Kidney (tissue), 14 donors: Measurements from ENCODE around the gene PCBP2. TPM values are rescaled to one million over a fixed set of nuclear protein-coding genes. Genes with fewer than 3 reads are reported as not detected.
A peak's percentile ranks its signal among the peaks of the same experiment; 100 is the strongest.

Source experiments
- DNase-seq, 5 donors: peaks; one replicate each; pipeline ENCODE4 v3.0.0-alpha.2; 2013 to 2020
- FAIRE-seq: peaks from 2 replicates; lab custom pipeline; 2012; peaks lifted over from hg19 to GRCh38; lab: Jason Lieb, UNC
- H3K27ac ChIP-seq, 2 donors: one replicate each; pipeline ENCODE4 v1.7.0; 2013; ENCODE audit warnings: low read depth in 2 of 2, low read length in 2 of 2, inconsistent platforms in 1 of 2
- H3K27me3 ChIP-seq: one replicate; pipeline ENCODE4 v1.7.1; 2013; ENCODE audit warnings: low read length, inconsistent platforms; ENCODE audit not compliant: control insufficient read depth, insufficient read depth
- H3K36me3 ChIP-seq, 3 donors: one replicate each; pipeline versions ENCODE4 v1.7.0 to v1.7.1; 2013; ENCODE audit warnings: low read length in 3 of 3, control low read depth in 1 of 3, inconsistent platforms in 1 of 3; ENCODE audit not compliant: insufficient read depth in 3 of 3, control insufficient read depth in 2 of 3
- H3K4me1 ChIP-seq, 3 donors: one replicate each; pipeline versions ENCODE4 v1.7.0 to v1.7.1; 2013; ENCODE audit warnings: low read length in 3 of 3, inconsistent platforms in 1 of 3, low read depth in 1 of 3; ENCODE audit not compliant: control insufficient read depth in 2 of 3, insufficient read depth in 2 of 3
- H3K4me3 ChIP-seq, 3 donors: one replicate each; pipeline versions ENCODE4 v1.7.0 to v1.8.1; 2013; ENCODE audit warnings: low read length in 3 of 3, control low read depth in 1 of 3, inconsistent platforms in 1 of 3
- H3K9ac ChIP-seq, 3 donors: one replicate each; pipeline versions ENCODE4 v1.7.0 to v1.7.1; 2013; ENCODE audit warnings: low read length in 3 of 3, control low read depth in 1 of 3, inconsistent platforms in 1 of 3
- H3K9me3 ChIP-seq, 3 donors: one replicate each; pipeline versions ENCODE4 v1.7.0 to v1.7.1; 2013; ENCODE audit warnings: low read length in 3 of 3, control low read depth in 1 of 3, inconsistent platforms in 1 of 3; ENCODE audit not compliant: control insufficient read depth in 2 of 3, insufficient read depth in 1 of 3
- CTCF ChIP-seq: IDR thresholded peaks from 3 replicates; pipeline ENCODE4 v1.5.1; 2012; ENCODE audit warnings: mild to moderate bottlenecking, moderate library complexity, borderline replicate concordance; ENCODE audit not compliant: insufficient read depth; ENCODE audit errors: extremely low read depth
- intact Hi-C: fragments of 100-400 bp; cut with DNase I; formaldehyde crosslinking; loops from one replicate; pipeline ENCODE4 v1.11.1; 2022
- polyA plus RNA-seq: library from polyadenylated mRNA; stranded (reverse); fragments of 350-450 nt; fragmentation: Illumina TruSeq; extraction: RNeasy Lipid Tissue Mini Kit (QIAGEN cat#74804); gene quantifications from one replicate; pipeline ENCODE4 v1.2.3, GENCODE V29; 2014; ENCODE audit warnings: low read depth, low replicate concordance; ENCODE audit not compliant: insufficient read depth
- total RNA-seq: library from RNA; stranded (reverse); fragmentation: NEBNext Ultra II Directional; extraction: Animal tissue kit (Norgen Biotek cat#: 25700); gene quantifications from one replicate; pipeline ENCODE4 v1.2.1, GENCODE V29; 2021
- donor health status: control.
- donor health status: control.
- donor health status: control.
- donor health status: control.
- donor health status: control.
- donor health status: DM: yes; HTN: yes; CAD: no.
- donor health status: Normal renal cell carcinoma (clear cell type).

Gene PCBP2
- total and polyA plus RNA-seq, 2 donors from 2014 or later, result 597 to 732 TPM

- H3K9ac ChIP-seq, result no peak overlapping the region
- no peak overlapping the region for H3K27ac ChIP-seq
Measured at GRCh38 chr12:53486736-53487487, 35.0 kb downstream of the PCBP2 start.

GRCh38 chr12:53489242-53489864, 37.5 kb downstream of the PCBP2 start:
- peaks cover 3 to 14% (median 8%) of the 10 kb centered on the region in 3 donors for H3K4me1 ChIP-seq
- H3K36me3 ChIP-seq, result peaks cover 6 to 15% (median 14%) of the 10 kb centered on the region in 3 donors
- H3K27me3 ChIP-seq, result no peaks in the 10 kb centered on the region
- H3K27ac ChIP-seq, result peak overlapping the region in 1 of 2 donors; percentile 40
- DNase-seq (peak in 4 of 5 donors; percentile 58 to 87 (median 71)), FAIRE-seq (no peak)
- no peak overlapping the region for H3K4me3 ChIP-seq
- no peak overlapping the region for H3K9ac ChIP-seq
- TF ChIP-seq CTCF, result no peak
- intact Hi-C loops, result no loop called here
- H3K9me3 ChIP-seq, result no peaks in the 10 kb centered on the region

More at GRCh38 chr12:53486736-53487487, 35.0 kb downstream of the PCBP2 start:
- TF ChIP-seq CTCF, result no peak
- Histone ChIP-seq H3K9me3 (no peaks in the 10 kb centered on the region), H3K4me3 (no peak overlapping the region), H3K4me1 (peaks cover under 1 to 3% (median 3%) of the 10 kb centered on the region in 3 donors), H3K27me3 (no peaks in the 10 kb centered on the region), H3K36me3 (peaks cover 9 to 22% (median 17%) of the 10 kb centered on the region in 3 donors)
- DNase-seq, result peak in 1 of 5 donors; percentile 63
- intact Hi-C loops, result no loop called here
- no peak for FAIRE-seq

GRCh38 chr12:53492188-53492587, 40.3 kb downstream of the PCBP2 start:
- H3K4me3 ChIP-seq, result peak overlapping the region; percentile 49 to 76 (median 51)
- H3K27ac ChIP-seq, result peak overlapping the region; percentile 80 to 91
- H3K36me3 ChIP-seq, result no peaks in the 10 kb centered on the region
- H3K9me3 ChIP-seq, result no peaks in the 10 kb centered on the region
- intact Hi-C loops, result no loop called here
- peaks cover 3 to 29% (median 15%) of the 10 kb centered on the region in 3 donors for H3K4me1 ChIP-seq
- peak overlapping the region in 1 of 3 donors; percentile 43 for H3K9ac ChIP-seq
- no peaks in the 10 kb centered on the region for H3K27me3 ChIP-seq
- no peak for TF ChIP-seq CTCF
- FAIRE-seq (no peak), DNase-seq (peak in 3 of 5 donors; percentile 58 to 72 (median 70))
